ENCODE data around the gene UNC5A. TPM values are rescaled to one million over a fixed set of nuclear protein-coding genes. Genes with fewer than 3 reads are reported as not detected.

Gene UNC5A
- total RNA-seq, 1 experiment from 2014 or later: 0.13 TPM

DNA sequence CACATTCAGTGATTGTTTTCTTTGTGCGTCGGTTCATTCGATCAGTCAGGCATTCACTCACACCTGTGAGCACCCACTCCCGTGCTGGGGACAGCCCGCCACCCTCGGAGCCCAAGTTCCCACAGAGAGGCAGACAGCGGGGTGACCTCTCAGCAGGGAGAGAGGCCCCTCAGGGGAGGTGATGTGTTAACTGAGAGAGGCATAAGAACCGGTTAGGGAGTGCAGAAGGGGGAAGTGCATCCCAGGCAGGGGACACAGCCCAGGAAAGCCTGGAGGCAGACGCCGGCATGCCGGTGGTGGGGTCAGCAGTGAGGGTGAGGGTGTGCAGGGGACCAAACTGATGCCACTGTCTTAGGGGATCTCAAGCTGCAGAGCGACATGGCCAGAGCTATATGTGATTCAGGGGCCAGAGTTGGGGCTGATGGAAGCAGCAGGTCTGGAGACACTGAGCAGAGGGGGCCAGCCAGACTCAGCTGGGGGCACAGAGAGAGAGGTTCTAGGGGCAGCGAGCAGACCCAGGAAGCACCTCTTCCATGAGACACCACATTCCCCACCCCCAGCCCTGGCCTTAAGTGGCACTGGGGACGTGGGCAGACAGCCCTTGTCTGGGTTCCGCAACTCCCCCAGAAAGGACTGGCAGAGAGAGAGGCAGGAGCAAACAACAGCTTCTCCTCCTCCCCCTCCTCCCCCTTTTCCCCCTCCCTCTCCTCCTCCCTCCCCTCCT, 52.8 kb downstream of the UNC5A start:
- no peak overlapping the region for H3K4me3 ChIP-seq (ENCODE audit: low read depth in 2 of 2, low read length in 2 of 2)
- CTCF ChIA-PET: no interaction called here
- no peaks in the 10 kb centered on the region for H3K9me3 ChIP-seq (ENCODE audit: control insufficient read depth, insufficient read depth, low read depth, low read length)
- TF ChIP-seq SIN3A (IDR thresholded peaks at IDR 0.05; ENCODE audit: borderline replicate concordance, insufficient read depth, low read depth, low read length) (no peak), CTCF (IDR thresholded peaks at IDR 0.05) (no peak), REST (IDR thresholded peaks at IDR 0.05; ENCODE audit: insufficient read depth in 1 of 2, low read depth in 2 of 2, low read length in 1 of 2) (no peak), TCF7L2 (IDR thresholded peaks at IDR 0.05; ENCODE audit: low read depth, low read length) (no peak), POLR2AphosphoS5 (IDR thresholded peaks at IDR 0.05; ENCODE audit: low read depth, low read length) (no peak)
- no peaks in the 10 kb centered on the region for H3K27me3 ChIP-seq (ENCODE audit: control insufficient read depth, insufficient read depth, low read length)
- ATAC-seq (peak; percentile 33), DNase-seq (ENCODE audit: low read depth, low spot score) (no peak)
- intact Hi-C loops (cut with micrococcal nuclease; ENCODE audit: unreplicated experiment): no loop called here
- BruUV-seq (replicated peaks): no TSS peak
- H3K4me1 ChIP-seq (ENCODE audit: control insufficient read depth, insufficient read depth, low read length): peaks cover 3% of the 10 kb centered on the region; the same call in 1 of the 2 replicates
- no peak overlapping the region for H3K27ac ChIP-seq (ENCODE audit: low read length)
- in situ Hi-C loops (cut with HindIII; ENCODE audit: low pct_unique_long_range_greater_than_20kb, low sequenced_read_pairs): no loop called here
- POLR2A ChIA-PET: no interaction called here
- no peaks in the 10 kb centered on the region for H3K36me3 ChIP-seq (ENCODE audit: control insufficient read depth, insufficient read depth, low read length)

DNA sequence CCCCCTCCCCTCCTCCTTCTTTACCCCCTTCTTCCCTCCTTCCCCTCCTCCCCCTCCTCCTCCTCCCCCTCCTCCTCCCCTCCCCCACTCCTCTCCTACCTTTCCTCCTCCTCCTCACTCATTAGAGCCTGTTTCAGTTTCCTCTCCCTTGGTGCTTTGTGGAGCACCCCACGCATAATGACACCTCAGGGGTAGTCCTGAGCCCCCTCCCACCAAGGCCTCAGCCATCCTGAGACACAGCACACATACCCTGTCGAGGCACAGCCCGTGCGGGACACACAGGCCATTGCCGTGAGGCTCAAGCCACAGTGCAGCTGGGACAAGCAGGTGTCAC, 53.4 kb downstream of the UNC5A start:
- intact Hi-C loops (cut with micrococcal nuclease; ENCODE audit: unreplicated experiment): no loop called here
- Histone ChIP-seq H3K27ac (ENCODE audit: low read length) (no peak overlapping the region), H3K36me3 (ENCODE audit: control insufficient read depth, insufficient read depth, low read length) (no peaks in the 10 kb centered on the region), H3K4me1 (ENCODE audit: control insufficient read depth, insufficient read depth, low read length) (peaks cover 3% of the 10 kb centered on the region; the same call in 1 of the 2 replicates), H3K9me3 (ENCODE audit: control insufficient read depth, insufficient read depth, low read depth, low read length) (no peaks in the 10 kb centered on the region), H3K27me3 (ENCODE audit: control insufficient read depth, insufficient read depth, low read length) (no peaks in the 10 kb centered on the region), H3K4me3 (ENCODE audit: low read depth in 2 of 2, low read length in 2 of 2) (no peak overlapping the region)
- CTCF ChIA-PET: no interaction called here
- POLR2A ChIA-PET: no interaction called here
- no peak for DNase-seq (ENCODE audit: low read depth, low spot score)
- TF ChIP-seq CTCF (IDR thresholded peaks at IDR 0.05) (no peak), POLR2AphosphoS5 (IDR thresholded peaks at IDR 0.05; ENCODE audit: low read depth, low read length) (no peak), TCF7L2 (IDR thresholded peaks at IDR 0.05; ENCODE audit: low read depth, low read length) (no peak), REST (IDR thresholded peaks at IDR 0.05; ENCODE audit: insufficient read depth in 1 of 2, low read depth in 2 of 2, low read length in 1 of 2) (no peak)
- no TSS peak for BruUV-seq (replicated peaks)
- ATAC-seq: no peak
- in situ Hi-C loops (cut with HindIII; ENCODE audit: low pct_unique_long_range_greater_than_20kb, low sequenced_read_pairs): no loop called here
